GM13977 (cell line): Measurements from ENCODE around the gene MAPK9.

Source experiments
- DNase-seq: peaks from one replicate; pipeline ENCODE4 v3.0.0; 2012; ENCODE audit warnings: low spot score
- CTCF ChIP-seq: IDR thresholded peaks from 2 replicates; pipeline ENCODE4 v1.5.1; 2012; ENCODE audit warnings: mild to moderate bottlenecking, control low read depth; ENCODE audit not compliant: insufficient read depth; ENCODE audit errors: extremely low read depth, missing control alignments
- in situ Hi-C: fragments of 300-500 bp; cut with MboI; formaldehyde crosslinking; loops from one replicate; pipeline ENCODE4 v1.12.0; 2022; ENCODE audit warnings: low sequenced_read_pairs, low pct_unique_long_range_greater_than_20kb, mixed read lengths, inconsistent platforms; ENCODE audit not compliant: unreplicated experiment

MAPK9 gene

GRCh38 chr5:180326989-180327565 lies 35.2 kb upstream of the MAPK9 start:
- TF ChIP-seq CTCF = no peak
- DNase-seq = no peak
- in situ Hi-C loops = no loop called here

GRCh38 chr5:180324601-180324950 lies 32.7 kb upstream of the MAPK9 start:
- DNase-seq = no peak
- no peak for TF ChIP-seq CTCF
- in situ Hi-C loops = no loop called here

- DNase-seq = no peak
- TF ChIP-seq CTCF = no peak
- in situ Hi-C loops = no loop called here
These were observed 32.2 kb upstream of the MAPK9 start for GRCh38 chr5:180323941-180324600.

GRCh38 chr5:180323160-180323559 lies 31.3 kb upstream of the MAPK9 start:
- in situ Hi-C loops = no loop called here
- no peak for DNase-seq
- TF ChIP-seq CTCF = no peak

GRCh38 chr5:180318456-180319089 lies 26.7 kb upstream of the MAPK9 start:
- TF ChIP-seq CTCF = no peak
- in situ Hi-C loops = no loop called here
- DNase-seq = no peak

- no peak for DNase-seq
- in situ Hi-C loops = no loop called here
- TF ChIP-seq CTCF = no peak
These were observed 24.7 kb upstream of the MAPK9 start for GRCh38 chr5:180316586-180316985.
